Spinal cord (tissue), 10 donors: Measurements from ENCODE around the gene RNF130. TPM values are rescaled to one million over a fixed set of nuclear protein-coding genes. Genes with fewer than 3 reads are reported as not detected.

Experiments used
- DNase-seq, 6 donors: peaks; one replicate each; pipeline versions ENCODE4 v3.0.0 to v3.0.0-alpha.2; 2013 to 2015; ENCODE audit warnings: low spot score in 6 of 6, low read depth in 4 of 6
- H3K27ac ChIP-seq: one replicate; pipeline ENCODE4 v1.5.1; 2013; ENCODE audit warnings: low read depth, low read length, control low read depth
- H3K27me3 ChIP-seq: one replicate; pipeline ENCODE4 v1.6.1; 2013; ENCODE audit warnings: low read length; ENCODE audit not compliant: control insufficient read depth, insufficient read depth
- H3K36me3 ChIP-seq: one replicate; pipeline ENCODE4 v1.6.1; 2013; ENCODE audit warnings: low read length; ENCODE audit not compliant: control insufficient read depth, insufficient read depth
- H3K4me1 ChIP-seq: one replicate; pipeline ENCODE4 v1.6.1; 2013; ENCODE audit warnings: low read length; ENCODE audit not compliant: control insufficient read depth, insufficient read depth
- H3K4me3 ChIP-seq: one replicate; pipeline ENCODE4 v1.5.1; 2013; ENCODE audit warnings: low read depth, low read length, control low read depth
- H3K9me3 ChIP-seq: one replicate; pipeline ENCODE4 v1.6.1; 2013; ENCODE audit warnings: low read length; ENCODE audit not compliant: control insufficient read depth, insufficient read depth
- WGBS: methylation state at CpG from one replicate; pipeline ENCODE4 v1.1.5; 2013; ENCODE audit warnings: missing lambda C conversion rate; ENCODE audit not compliant: insufficient coverage; 5-methylcytosine and 5-hydroxymethylcytosine counted together
- polyA plus RNA-seq, 2 donors: library from polyadenylated mRNA; unstranded; fragments of 120-200 nt; gene quantifications; one replicate each; pipeline ENCODE4 v1.2.1, GENCODE V29; 2013; ENCODE audit not compliant: insufficient read length in 2 of 2
- total RNA-seq, 2 donors: library from RNA; depleted of rRNA in 1 of 2; stranded (reverse); fragments of 120-200 nt in 1 of 2; fragments of >200 nt in 1 of 2; gene quantifications; one replicate each; pipeline versions ENCODE4 v1.2.3 to v1.2.4, GENCODE V29; 2013 to 2014
- donor health status: healthy.

Gene RNF130
- total and polyA plus RNA-seq, 4 donors, result 66.5 to 102 (median 90.3) TPM

GRCh38 chr5:180103487-180104167 lies 32.1 kb upstream of the RNF130 start:
- WGBS, result no CpG with 5 or more reads among the region's 6 CpGs
- Histone ChIP-seq H3K27ac (no peak overlapping the region), H3K9me3 (peaks cover 9% of the 10 kb centered on the region), H3K36me3 (peaks cover 23% of the 10 kb centered on the region), H3K4me3 (no peak overlapping the region), H3K4me1 (no peaks in the 10 kb centered on the region), H3K27me3 (no peaks in the 10 kb centered on the region)
- DNase-seq, result no peak

- Histone ChIP-seq H3K27ac (no peak overlapping the region), H3K9me3 (peaks cover 5% of the 10 kb centered on the region), H3K36me3 (peaks cover 23% of the 10 kb centered on the region), H3K4me3 (no peak overlapping the region), H3K4me1 (no peaks in the 10 kb centered on the region), H3K27me3 (no peaks in the 10 kb centered on the region)
- WGBS, result 98% methylated on average over 4 of the region's 9 CpGs
- no peak for DNase-seq
Measured at GRCh38 chr5:180102636-180103035, 31.1 kb upstream of the RNF130 start.

GRCh38 chr5:180101451-180102105 lies 30.0 kb upstream of the RNF130 start:
- WGBS, result 89% methylated on average over 19 of the region's 20 CpGs
- peaks cover under 1% of the 10 kb centered on the region for H3K9me3 ChIP-seq
- no peaks in the 10 kb centered on the region for H3K4me1 ChIP-seq
- H3K27me3 ChIP-seq, result no peaks in the 10 kb centered on the region
- no peak for DNase-seq
- no peak overlapping the region for H3K4me3 ChIP-seq
- H3K27ac ChIP-seq, result no peak overlapping the region
- H3K36me3 ChIP-seq, result peaks cover 23% of the 10 kb centered on the region

- H3K36me3 ChIP-seq, result peaks cover 23% of the 10 kb centered on the region
- no peaks in the 10 kb centered on the region for H3K27me3 ChIP-seq
- 82% methylated on average over 29 of the region's 29 CpGs for WGBS
- H3K27ac ChIP-seq, result no peak overlapping the region
- H3K4me1 ChIP-seq, result no peaks in the 10 kb centered on the region
- no peak for DNase-seq
- no peak overlapping the region for H3K4me3 ChIP-seq
- no peaks in the 10 kb centered on the region for H3K9me3 ChIP-seq
Measured at GRCh38 chr5:180100621-180101450, 29.3 kb upstream of the RNF130 start.

GRCh38 chr5:180099733-180100611 lies 28.4 kb upstream of the RNF130 start:
- DNase-seq, result no peak
- no peak overlapping the region for H3K27ac ChIP-seq
- no peaks in the 10 kb centered on the region for H3K27me3 ChIP-seq
- 94% methylated on average over 15 of the region's 18 CpGs for WGBS
- no peaks in the 10 kb centered on the region for H3K4me1 ChIP-seq
- peaks cover 23% of the 10 kb centered on the region for H3K36me3 ChIP-seq
- H3K4me3 ChIP-seq, result no peak overlapping the region
- no peaks in the 10 kb centered on the region for H3K9me3 ChIP-seq

- H3K27ac ChIP-seq, result no peak overlapping the region
- DNase-seq, result no peak
- H3K36me3 ChIP-seq, result peaks cover 23% of the 10 kb centered on the region
- no peaks in the 10 kb centered on the region for H3K27me3 ChIP-seq
- no peaks in the 10 kb centered on the region for H3K4me1 ChIP-seq
- no peak overlapping the region for H3K4me3 ChIP-seq
- 77% methylated on average over 14 of the region's 18 CpGs for WGBS
- H3K9me3 ChIP-seq, result no peaks in the 10 kb centered on the region
Measured at GRCh38 chr5:180098991-180099732, 27.6 kb upstream of the RNF130 start.

- no peaks in the 10 kb centered on the region for H3K27me3 ChIP-seq
- H3K4me1 ChIP-seq, result no peaks in the 10 kb centered on the region
- 89% methylated on average over 6 of the region's 8 CpGs for WGBS
- H3K36me3 ChIP-seq, result peaks cover 23% of the 10 kb centered on the region
- H3K9me3 ChIP-seq, result no peaks in the 10 kb centered on the region
- no peak overlapping the region for H3K4me3 ChIP-seq
- no peak overlapping the region for H3K27ac ChIP-seq
- DNase-seq, result no peak
Measured at GRCh38 chr5:180098526-180098925, 27.0 kb upstream of the RNF130 start.

- Histone ChIP-seq H3K9me3 (no peaks in the 10 kb centered on the region), H3K36me3 (peaks cover 23% of the 10 kb centered on the region), H3K27ac (no peak overlapping the region), H3K4me3 (no peak overlapping the region), H3K4me1 (no peaks in the 10 kb centered on the region), H3K27me3 (no peaks in the 10 kb centered on the region)
- 96% methylated on average over 5 of the region's 5 CpGs for WGBS
- no peak for DNase-seq
Measured at GRCh38 chr5:180097926-180098325, 26.4 kb upstream of the RNF130 start.
